ENCODE data around the gene BSPRY.

BSPRY gene

DNA sequence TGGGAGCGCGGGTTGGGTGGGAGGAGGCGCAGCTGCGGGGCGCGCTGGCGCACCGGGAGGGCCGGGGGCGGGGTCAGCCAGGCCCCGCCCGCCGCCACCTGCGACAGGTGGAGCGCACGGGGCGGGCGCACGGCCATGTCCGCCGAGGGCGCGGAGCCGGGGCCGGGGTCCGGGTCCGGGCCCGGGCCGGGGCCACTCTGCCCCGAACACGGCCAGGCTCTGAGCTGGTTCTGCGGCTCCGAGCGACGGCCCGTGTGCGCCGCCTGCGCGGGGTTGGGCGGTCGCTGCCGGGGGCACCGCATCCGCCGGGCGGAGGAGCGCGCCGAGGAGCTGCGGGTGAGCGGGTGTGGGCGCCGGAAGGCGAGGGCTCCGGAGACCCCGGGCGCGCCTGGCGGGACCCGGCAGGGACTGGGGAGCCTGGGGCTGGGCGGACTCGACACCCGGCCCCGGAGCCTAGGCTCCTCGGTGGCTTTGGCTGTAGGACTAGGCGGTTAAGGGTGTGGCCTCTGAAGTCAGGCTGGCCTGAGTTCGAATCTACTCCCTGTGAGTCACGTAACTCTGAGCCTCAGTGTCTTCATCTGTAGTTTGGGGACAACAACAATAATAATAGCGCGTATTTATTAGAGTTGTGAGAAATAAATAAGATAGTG, at the start of gene BSPRY:
TSS of gene BSPRY (plus strand) at position 97 of the 650 bp plus-strand sequence. CDS start at position 136, 39 bp downstream.
- no peak for DNase-seq

DNA sequence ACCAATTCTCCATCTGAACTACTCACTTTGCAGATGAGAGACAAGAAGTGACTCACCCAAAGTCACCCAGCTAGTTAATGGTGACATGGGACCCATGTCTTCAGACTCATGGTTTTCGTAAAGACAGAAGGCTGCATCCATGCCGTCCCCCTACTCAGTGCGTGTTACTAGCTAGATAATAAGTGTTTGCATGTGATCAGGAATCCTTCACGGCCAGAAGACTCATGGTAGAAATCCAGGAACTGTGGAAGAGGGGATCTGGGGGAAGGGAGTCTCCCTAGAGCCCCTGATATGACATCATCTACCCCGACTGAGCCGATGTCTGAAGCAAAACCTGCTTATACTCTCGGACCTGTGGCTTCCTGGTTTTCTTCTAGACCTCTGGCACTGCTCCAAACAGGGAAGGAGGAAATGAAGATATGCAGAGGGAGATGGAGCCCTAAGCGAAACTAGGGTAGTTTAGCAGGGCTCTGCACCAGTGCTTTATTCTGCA, 49.5 kb upstream of the BSPRY start:
- no peak for DNase-seq

DNA sequence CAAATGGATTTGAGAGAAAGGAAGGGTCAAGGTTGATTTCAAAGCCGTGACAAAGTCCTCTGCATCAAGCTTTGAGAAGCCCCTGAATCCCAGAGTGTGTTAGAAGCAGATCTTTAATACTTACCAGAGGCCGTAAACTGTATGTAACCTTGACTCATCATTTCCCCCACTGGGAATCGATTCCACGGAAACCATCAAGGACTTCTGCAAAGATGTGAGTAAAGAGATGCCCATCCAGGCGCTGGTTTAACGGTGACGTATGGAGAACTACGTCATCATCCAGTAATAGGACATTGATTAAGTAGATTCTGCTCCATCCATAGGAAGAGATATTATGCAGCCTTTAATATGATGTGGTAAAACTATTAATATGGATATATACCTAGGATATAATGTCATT, 47.8 kb upstream of the BSPRY start:
- DNase-seq, result no peak

DNA sequence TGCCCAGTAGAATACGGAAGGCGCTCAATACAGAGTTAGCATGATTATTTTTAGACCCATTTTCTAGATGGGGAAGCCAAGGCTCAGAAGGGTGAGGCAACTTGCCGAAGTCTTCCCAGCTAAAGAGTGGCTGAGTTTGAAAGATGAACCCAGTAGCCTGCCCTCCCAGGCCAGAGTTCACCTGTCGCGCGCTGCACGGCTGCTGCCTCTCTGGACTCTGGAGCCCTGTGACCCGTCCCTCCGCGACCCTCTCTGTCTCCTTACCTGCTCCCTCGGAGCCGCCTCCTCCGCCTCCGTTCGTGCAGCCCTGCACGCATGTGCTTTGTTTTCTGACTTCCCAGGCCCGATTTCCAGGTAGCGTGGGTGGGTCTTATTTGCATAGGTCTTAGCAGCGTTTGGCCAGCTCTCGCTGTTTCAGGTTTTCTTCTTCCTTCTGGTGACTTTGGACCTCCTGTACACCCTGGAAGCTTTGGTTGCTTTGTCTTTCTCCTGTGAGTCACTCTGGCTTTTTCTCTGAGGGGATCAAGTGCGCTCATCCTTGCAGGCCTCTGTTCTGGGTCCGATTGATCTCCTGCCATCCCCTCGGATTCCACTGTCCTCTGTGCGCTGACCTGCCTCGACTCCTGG, 46.4 kb upstream of the BSPRY start, which contains the start of gene RNF183:
TSS of gene RNF183 (minus strand) at position 585 of the 627 bp plus-strand sequence. CDS start 5,192 bp downstream, outside the sequence.
- no peak for DNase-seq

DNA sequence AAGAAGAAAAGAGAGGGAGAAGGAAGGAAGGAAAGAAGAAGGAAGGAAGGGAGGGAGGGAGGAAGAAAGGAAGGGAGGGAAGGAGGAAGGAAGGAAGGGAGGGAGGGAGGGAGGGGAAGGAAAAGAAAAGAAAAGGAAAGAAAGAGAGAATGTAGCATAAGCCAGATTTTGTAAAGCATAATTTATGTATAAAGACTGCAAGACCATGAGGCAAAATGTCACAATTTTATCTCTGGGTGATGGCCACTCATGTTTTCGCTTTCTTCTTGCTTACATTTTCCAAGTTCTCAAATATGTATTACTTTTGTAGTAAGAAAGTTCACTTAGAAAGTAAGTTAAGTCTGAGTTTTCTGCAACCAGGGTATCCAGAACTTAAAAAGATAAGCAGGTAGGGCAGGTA, 42.8 kb upstream of the BSPRY start:
- DNase-seq, result no peak

DNA sequence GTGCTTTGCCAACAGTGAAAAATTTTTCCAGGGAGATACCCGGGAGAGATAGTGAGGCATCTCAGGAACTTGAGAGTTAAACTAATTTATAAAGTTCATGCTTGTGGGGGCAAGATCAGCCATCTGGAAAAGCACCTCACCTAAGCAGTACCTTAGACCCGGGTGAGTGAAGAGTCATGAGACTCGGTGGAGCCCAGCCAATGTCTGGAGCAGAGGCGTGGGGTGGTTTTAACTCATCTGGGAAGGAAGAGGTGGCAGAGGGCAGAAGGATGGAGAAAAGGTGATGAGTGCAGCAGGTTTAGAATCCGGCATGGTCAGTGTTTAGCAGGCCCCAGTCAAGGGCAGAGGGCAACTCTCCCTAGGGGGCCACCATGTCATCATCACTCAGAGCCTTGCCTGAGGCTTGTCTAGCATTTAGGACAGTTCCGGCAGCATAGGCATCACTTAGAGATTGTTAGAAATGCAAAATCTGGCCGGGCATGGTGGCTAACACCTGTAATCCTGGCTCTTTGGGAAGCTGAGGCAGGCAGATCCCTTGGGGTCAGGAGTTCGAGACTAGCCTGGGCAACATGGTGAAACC, 41.9 kb upstream of the BSPRY start:
- DNase-seq, result no peak

DNA sequence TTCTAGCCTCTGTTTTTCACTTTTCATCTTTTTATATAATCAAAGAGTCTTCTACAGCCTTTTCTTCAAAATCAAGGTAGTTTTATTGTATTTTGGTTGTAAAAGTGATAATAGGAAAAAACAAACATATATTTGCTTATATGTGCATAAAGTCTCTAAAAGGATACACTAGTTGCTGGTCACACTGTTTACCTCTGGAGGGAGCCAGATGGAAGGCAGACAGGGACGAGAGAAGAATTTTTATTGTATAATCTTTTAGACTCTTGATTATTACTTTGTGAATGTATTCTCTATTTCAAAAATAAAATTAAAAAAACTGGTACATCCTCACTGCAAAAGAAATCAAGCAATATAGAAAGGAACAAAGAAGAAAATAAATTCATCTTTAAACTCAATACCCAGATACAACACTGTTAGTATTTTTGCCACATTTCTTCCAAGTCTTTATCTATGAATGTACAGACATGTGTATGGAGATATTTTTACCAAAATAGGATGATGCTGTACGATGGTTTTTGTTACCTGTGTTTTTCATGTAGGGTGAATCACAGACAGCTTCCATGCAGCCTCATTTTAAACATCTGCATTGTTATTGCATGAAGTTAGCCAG, 40.0 kb upstream of the BSPRY start:
- DNase-seq, result no peak

DNA sequence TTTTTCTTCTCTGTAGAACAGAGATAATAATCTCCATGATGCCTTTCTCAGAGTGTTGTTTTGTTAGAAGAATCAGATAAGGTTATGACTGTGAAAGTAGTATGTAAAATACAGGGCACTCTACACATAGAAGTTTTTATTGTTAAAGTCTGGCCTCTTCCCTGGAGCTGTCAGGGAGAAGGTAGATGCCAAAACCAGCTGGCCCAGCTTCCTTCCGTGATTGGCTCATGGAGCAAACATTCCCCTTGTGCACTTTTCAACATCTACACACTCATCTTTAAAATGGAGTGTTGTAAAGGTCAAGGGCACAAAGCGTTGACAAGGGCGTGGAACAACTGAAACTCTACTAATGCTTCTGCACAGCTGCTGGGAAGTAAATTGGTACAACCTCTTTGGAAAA, 38.8 kb upstream of the BSPRY start:
- no peak for DNase-seq

DNA sequence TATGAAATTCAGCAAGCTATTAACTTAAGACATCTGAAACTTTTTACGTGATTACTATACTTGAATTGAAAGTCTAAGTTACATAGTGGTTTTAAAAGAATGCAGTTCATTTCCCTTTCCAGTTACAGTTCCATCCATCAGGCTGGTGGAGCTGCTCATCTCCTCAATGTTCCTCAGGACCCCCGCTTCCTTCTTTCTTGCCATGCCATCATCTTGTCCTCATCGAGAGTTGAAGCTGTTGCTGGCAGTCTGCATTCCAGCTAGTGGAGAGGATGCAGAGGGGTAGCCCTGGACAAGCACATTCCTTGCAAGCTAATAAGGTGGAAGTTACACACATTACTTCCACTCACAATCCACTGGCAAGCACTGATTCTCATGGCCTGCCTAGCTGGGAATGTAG, 37.4 kb upstream of the BSPRY start:
- DNase-seq, result no peak

DNA sequence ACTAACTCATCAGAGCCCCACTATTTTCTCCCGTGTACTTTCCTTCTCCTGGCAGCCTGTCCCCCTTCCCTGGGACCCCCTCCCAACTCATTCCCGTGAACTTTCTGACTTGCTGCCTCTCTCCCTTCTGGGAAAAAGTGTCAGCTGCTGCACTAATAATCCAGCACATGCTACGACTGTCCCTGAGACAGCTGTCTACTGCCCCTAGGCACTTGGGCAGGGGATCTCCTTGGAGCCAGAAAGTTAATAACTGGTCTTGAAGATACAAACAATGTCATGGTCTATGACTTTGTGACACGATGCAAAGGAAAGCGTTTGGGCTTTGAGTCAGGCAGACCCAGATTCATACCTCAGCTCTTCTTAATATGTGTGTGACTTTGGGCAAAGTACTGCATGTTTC, 36.1 kb upstream of the BSPRY start:
- no peak for DNase-seq

DNA sequence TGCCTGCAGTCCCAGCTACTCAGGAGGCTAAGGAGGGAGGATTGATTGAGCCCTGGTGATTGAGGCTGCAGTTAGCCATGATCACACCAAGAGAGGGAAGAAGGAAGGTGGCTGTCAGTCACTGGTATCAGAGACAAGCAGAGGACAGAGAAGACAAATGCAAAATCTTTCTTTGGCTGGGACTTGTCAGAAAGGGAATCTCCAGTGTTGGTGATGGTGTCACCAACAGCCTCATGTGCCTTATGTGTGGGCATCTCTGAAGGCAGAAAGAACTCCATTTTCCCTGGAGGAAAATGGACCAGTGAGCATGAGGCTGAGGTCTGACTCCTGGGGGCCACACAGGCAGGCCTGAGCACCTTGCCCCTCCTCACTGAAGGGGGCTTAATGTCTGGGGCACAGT, 34.1 kb upstream of the BSPRY start:
- no peak for DNase-seq

DNA sequence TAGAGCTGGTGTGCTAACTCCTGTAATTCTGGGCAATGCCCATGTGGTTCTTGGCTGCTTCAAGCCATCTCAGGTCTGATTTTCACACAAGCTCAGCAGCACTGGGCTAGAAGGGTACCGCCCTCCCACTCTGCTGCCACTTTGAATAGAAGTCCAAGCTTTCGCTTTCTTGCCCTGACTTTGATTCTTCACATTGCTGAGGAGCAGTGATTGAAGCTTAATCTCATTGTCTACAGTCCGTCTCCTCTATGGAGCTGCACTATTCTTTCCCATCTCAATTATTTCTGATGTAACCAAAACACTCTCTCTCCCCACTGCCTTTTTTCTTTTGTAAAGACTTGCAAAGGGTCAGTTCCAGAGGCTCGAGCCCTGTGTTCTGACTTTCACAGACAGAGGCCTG, 33.3 kb upstream of the BSPRY start:
- DNase-seq, result no peak

DNA sequence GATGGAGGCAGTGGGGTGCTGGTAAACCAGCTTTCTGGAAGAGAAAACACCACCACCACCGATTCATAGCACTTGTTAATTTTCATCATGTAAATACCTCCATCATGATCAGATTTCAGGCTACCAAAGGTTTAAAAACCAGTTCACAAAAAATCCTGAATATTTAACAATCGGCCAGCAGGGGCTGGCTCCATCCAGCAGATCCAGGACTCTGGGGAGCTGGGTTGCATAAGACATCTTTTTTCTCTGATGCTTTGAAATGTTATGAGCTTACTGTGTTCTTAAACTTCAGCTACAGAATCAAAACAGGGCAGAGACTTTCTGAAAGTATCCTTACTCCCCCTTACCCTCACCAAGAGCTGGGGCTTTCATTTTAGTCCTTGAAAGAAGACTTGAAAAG, 31.6 kb upstream of the BSPRY start:
- DNase-seq, result no peak

DNA sequence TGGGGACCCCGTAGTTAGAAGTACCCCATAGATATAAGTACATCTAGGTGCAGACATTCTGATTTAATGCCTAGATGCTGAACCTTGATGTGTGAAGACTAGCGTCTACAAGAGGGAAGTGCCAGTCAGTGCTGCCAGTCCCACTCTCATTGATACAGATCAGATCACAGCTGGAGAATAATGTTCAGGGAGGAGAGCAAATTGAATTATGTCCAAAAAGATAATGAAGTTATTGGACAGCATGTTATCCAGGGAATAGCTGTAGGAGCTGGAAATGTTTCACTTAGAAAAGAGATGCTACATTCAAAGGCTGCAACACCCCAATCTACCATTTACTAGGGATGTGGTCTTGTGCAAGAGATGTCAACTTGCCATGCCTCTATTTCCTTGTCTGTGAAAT, 30.3 kb upstream of the BSPRY start:
- no peak for DNase-seq

DNA sequence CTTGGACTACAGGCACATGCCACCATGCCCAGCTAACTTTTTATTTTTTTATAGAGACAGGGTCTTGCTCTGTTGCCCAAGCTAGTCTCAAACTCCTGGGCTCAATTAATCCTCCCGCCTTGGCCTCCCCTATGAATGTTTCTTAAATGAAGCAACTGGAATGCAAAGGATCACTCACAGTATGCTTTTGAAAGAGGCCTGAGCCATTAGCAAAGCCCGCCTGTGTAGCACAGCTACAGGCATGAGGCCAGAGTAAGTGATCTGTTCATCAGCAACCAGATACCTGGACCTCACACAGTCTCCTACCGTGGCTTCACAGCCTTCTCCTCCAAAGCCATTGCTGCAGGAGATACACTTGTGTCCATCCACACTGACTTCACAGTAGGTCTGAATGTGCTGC, 29.3 kb upstream of the BSPRY start:
- no peak for DNase-seq

DNA sequence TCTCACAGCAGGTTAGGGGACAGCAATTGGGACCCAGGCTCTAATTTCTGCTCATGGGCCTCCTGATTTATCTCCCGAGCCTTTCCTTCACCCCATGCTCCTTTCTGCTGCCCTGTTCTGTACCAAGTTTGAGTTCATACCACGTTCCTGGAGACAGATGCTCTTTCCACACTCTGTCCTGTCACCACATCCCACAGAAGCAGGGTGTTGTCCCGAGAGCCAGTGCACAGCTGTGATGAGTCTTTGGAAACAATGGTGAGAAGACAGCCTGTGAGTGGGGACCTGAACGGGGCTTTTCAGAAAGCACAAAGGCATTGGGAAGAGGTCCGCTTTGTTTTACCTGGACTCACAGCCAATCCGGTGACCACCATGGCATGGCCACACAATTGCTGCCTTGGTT, 26.7 kb upstream of the BSPRY start:
- DNase-seq, result no peak

DNA sequence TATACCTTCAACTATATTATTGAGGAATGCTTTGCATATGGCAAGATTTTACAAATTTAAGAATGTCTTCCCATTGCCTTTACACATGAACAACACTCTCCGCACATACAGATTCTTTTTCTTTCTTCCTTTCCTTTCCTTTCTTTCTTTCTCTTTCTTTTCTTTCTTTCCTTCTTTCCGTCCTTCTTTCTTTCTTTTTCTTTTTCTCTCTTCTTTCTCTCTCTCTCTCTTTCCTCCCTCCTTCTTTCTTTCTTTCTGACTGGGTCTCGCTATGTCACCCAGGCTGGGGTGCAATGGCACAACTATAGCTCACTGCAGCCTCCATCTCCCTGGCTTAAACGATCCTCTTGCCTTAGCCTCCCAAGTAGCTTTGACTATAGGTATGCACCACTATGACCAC, 23.1 kb upstream of the BSPRY start:
- DNase-seq, result no peak

DNA sequence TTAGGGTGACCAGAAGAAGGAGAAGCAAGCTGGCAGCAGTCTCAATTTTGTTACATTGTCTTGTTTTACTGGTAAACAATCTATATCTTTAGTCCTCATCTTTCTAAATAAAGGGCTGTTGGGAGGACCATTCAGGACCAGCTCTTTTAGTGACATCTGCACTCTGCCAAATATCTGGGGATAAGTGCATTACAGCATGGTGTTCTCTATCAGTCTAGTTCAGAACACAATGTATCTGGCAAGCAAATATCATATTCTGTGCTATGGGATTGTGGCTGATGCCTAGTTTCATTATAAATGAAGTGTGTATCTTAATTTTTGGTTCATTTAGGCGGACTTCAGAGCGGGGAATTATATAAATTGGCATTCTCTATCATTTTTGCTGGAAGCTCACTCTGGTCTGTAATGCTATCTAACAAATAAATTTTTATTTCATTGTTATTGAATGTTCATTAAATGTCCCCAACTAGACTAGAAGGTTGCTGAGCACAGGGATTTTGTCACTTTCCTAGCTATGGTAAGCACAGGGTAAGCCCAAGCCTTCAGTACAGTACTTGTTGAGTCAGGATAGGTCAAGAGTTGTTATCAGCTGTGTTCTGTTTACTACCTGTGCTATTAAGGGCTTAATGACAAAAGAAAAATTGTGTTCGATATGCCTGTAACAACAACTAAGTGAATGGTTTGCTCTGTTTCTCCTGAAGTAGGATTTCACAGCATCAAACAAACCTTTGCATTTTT, 21.1 kb upstream of the BSPRY start:
- no peak for DNase-seq

DNA sequence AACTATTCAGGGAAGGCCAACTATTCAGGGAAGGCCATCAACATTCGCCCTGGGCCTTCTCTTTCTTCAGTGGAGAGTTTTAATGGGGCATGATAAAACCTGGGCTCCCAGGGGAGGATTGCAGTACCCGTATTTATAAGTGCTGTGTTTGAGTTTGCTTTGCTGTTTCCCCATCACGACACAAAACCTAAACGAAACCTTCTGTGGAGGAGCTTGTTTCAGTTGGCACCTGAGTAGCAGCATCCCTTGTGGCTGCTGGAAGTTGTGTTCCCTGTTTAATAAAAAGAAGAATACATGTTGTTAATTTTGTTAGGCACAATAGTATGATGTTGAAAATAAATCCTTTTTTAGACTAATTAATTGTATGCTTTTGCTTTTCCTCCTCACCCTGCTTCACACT, 17.6 kb upstream of the BSPRY start:
- no peak for DNase-seq

DNA sequence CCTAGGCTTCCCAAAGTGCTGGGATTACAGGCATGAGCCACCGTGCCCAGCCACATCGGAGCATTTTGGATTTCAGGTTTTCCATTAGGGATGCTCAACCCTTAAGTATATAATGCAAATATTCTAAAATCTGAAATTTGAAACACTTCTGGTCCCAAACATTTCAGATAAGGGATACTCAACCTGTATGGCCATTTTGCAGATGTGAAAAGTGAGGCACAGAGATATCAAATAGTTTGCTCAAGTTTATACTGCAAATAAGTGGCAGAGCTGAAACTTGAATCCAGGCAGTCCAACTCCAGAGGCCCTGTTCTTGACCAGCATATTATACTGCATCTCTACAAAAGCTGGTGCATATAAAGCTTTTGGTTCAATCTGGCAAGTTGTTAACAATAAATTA, 11.6 kb upstream of the BSPRY start:
- DNase-seq, result no peak

DNA sequence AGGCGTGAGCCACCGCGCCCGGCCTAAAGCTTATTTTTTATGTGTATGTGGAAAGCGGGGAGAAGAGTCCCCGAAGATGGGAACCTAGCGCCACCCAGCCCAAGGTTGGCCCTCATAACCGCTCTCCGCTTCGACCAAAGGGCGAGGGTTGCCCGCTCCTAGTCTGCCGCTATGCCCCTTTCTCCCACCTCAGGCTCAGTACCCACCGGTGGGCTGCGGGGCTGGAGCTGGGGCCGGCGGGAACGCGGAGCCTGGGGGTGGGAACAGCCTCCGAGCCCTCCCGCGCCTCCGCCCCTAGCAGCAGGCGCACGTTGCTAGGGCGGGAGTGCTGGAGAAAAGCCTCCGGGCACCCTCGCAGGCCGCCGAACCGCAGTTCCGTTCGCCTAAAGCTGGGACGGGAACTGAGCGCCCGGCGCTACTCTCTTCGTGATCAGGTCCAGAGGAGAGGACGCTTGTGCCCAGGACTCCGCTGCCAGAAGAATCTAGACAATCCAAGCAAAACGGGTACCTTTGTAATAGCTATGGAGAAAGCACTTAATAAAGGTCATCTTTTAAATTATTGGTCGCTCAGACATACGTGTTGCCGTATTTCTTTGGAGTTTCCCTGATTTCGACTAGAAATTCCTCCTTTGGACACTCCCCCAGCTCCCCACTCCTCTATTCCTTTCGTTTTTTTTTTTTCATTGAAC, 9.2 kb upstream of the BSPRY start, which contains the start of gene WDR31:
TSS of gene WDR31 (minus strand) at position 265 of the 689 bp plus-strand sequence. CDS start 8,253 bp downstream, outside the sequence.
- peak; percentile 30 for DNase-seq

DNA sequence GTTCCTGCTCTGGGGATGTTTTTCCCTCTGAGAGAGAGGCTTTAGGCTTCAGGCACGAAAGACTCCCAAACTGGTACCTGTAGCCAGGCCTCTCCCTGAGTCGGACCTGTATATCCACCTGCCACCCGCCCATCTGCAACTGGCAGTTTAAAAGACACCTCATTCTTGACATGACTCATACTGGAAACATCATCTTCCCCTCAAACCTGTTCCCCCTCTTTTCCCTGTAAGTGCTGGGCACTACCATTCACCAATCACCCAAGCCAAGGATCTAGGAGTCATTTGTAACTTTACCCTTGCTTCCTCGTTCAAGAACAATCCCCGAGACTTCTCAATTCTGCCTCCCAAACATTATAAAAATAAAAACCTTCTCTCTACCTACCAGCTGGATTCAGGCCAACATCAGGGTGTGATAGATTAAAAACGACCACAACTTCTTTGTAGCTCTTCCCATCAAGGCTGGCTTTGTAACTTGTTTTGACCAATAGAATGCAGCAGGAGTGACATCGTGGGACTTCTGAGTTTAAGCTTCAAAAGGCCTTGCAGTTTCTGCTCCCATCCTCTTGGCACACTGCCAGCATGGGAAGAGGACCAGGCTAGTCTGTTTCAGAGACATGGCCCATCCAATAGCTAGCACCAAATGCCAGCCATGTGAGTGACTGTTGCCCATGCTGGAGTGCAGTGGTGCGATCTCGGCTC, 7.5 kb upstream of the BSPRY start:
- no peak for DNase-seq

Data from cortex of kidney (tissue), 1 donor.